Esophagus muscularis mucosa (tissue), 3 donors: ENCODE results near the gene P2RX7.

Source experiments
- CTCF ChIP-seq, 3 experiments: fragments of 200-600 bp in 2 of 3; fragments of 450-650 bp in 1 of 3; sonication (generic) in 2 of 3; IDR thresholded peaks; one replicate each; pipeline ENCODE4 v1.5.1; 2017 to 2019; ENCODE audit warnings: antibody characterized with exemption in 3 of 3, mild to moderate bottlenecking in 2 of 3, moderate library complexity in 1 of 3
- POLR2A ChIP-seq: fragments of 450-650 bp; IDR thresholded peaks from one replicate; pipeline ENCODE4 v1.6.1; 2017; ENCODE audit warnings: antibody characterized with exemption, moderate library complexity, mild to moderate bottlenecking, low read depth
- POLR2AphosphoS5 ChIP-seq, 2 donors: sonication (generic); formaldehyde crosslinking; IDR thresholded peaks; one replicate each; pipeline ENCODE4 v1.6.1; 2017; ENCODE audit warnings: antibody characterized with exemption in 2 of 2

DNA sequence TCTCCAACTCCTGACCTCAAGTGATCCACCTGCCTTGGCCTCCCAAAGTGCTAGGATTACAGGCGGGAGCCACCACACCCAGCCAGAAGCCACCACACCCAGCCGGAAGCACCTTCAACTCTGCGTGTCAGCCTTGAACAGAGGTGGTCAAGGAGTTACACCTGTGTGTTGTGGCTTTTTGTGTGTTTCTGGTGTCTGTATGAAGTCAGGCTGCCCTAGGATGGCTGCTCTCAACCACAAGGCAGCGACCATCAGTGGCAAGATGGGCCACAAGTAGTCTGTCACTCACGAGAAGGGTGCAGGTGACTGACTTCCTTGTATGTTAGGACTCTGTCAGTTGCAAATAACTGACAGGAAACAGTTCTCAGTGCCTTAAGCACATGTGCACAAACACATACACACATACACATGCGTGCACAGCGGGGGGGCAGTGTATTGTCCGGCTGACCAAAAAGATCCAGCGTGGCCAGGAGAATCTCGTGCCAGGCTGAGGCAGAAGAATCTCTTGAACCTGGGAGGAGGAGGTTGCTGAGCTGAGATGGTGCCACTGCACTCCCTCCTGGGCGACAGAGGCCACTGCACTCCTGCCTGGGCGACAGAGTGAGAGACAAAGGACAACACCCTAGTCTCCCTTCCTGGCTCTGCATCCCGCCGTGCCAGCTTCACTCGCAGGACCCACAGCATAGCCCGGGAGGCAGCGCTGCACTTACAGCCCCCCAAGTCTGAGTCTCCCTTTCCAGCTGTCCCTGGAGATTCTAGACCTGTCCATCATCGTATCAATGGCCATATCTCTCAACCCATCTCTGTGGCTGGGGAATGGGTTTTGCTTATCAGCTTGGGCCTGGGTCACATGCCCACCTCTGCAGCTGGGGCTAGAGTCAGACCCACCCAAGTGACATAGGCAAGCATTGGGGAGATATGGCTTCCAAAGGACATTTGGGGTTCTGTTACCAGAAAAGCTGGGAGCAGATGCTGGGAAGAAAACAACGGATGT is 90.9 kb downstream of the P2RX7 start:
- no peak for TF ChIP-seq CTCF (IDR thresholded peaks at IDR 0.05)
- no peak for TF ChIP-seq POLR2AphosphoS5 (IDR thresholded peaks at IDR 0.05)
- no peak for TF ChIP-seq POLR2A
